Small intestine (tissue), 16 donors: Measurements from ENCODE around the gene HIVEP2. TPM values are rescaled to one million over a fixed set of nuclear protein-coding genes. Genes with fewer than 3 reads are reported as not detected.
"Not testable (repeated sequence)": the region's sequence is repeated elsewhere in the genome, so short reads cannot be mapped to it uniquely, and the experiment has no call there.

Source experiments
- DNase-seq, 2 donors: peaks; one replicate each; pipeline versions ENCODE4 v3.0.0 to v3.0.0-alpha.2; 2013
- FAIRE-seq: peaks from 2 replicates; lab custom pipeline; 2012; peaks lifted over from hg19 to GRCh38; lab: Jason Lieb, UNC
- H3K27ac ChIP-seq, 3 donors: one replicate each; pipeline ENCODE4 v1.5.1; 2013; ENCODE audit warnings: low read length in 2 of 3, mild to moderate bottlenecking in 2 of 3, control low read depth in 1 of 3, inconsistent platforms in 1 of 3, low read depth in 1 of 3, moderate library complexity in 1 of 3
- H3K27me3 ChIP-seq, 3 donors: one replicate each; pipeline ENCODE4 v1.6.1; 2013; ENCODE audit warnings: low read length in 3 of 3, inconsistent platforms in 1 of 3; ENCODE audit not compliant: control insufficient read depth in 3 of 3, insufficient read depth in 3 of 3
- H3K36me3 ChIP-seq, 3 donors: one replicate each; pipeline ENCODE4 v1.6.1; 2013; ENCODE audit warnings: low read length in 3 of 3, inconsistent platforms in 1 of 3, low read depth in 1 of 3, mild to moderate bottlenecking in 1 of 3, moderate library complexity in 1 of 3; ENCODE audit not compliant: control insufficient read depth in 3 of 3, insufficient read depth in 2 of 3
- H3K4me1 ChIP-seq, 3 donors: one replicate each; pipeline ENCODE4 v1.6.1; 2013; ENCODE audit warnings: low read length in 2 of 3, inconsistent platforms in 1 of 3, low read depth in 1 of 3, mild to moderate bottlenecking in 1 of 3, moderate library complexity in 1 of 3; ENCODE audit not compliant: control insufficient read depth in 3 of 3, insufficient read depth in 2 of 3
- H3K4me3 ChIP-seq, 3 donors: one replicate each; pipeline ENCODE4 v1.5.1; 2013; ENCODE audit warnings: low read length in 3 of 3, control low read depth in 1 of 3, inconsistent platforms in 1 of 3, low read depth in 1 of 3, mild to moderate bottlenecking in 1 of 3, moderate library complexity in 1 of 3
- H3K9me3 ChIP-seq, 2 donors: one replicate each; pipeline ENCODE4 v1.6.1; 2013; ENCODE audit warnings: low read depth in 1 of 2, low read length in 1 of 2; ENCODE audit not compliant: control insufficient read depth in 2 of 2, insufficient read depth in 1 of 2
- WGBS, 3 donors: extraction: QIAGEN DNeasy Blood & Tissue Kit; methylation state at CpG; one replicate each; pipeline ENCODE4 v1.1.7; 2013; 5-methylcytosine and 5-hydroxymethylcytosine counted together
- long read RNA-seq, 10 donors: transcript quantifications; one replicate each; lab custom pipeline, GENCODE V29; 2026
- polyA plus RNA-seq, 4 donors: library from polyadenylated mRNA; stranded (reverse) in 3 of 4; unstranded in 1 of 4; fragments of 200-250 nt in 3 of 4; fragments of 120-200 nt in 1 of 4; gene quantifications; one replicate each; pipeline versions ENCODE4 v1.2.1 to v1.2.3, GENCODE V29; 2013
- donor health status: healthy with polysubstance abuse.
- donor health status: control.
- donor health status: control.
- donor health status: Bipolar disorder and iron deficiency.
- donor health status: healthy.

HIVEP2 gene
- polyA plus RNA-seq, result 1 to 10 TPM; 1.9 to 7.1 (median 3.1) TPM
- long read RNA-seq, donor 1, result 0 reads
- long read RNA-seq, donor 2, result 0 reads
- long read RNA-seq, donor 3, result 0 reads
- long read RNA-seq, donor 4, result 0 reads
- long read RNA-seq, donor 5, result 0 reads
- long read RNA-seq, donor 6, result 0 reads
- long read RNA-seq, donor 7, result 0 reads
- long read RNA-seq, donor 8, result 0 reads
- long read RNA-seq, donor 9, result 0 reads
- long read RNA-seq, donor 10, result 0 reads

GRCh38 chr6:142945049-142945445, at the start of gene HIVEP2:
HIVEP2 (minus strand) TSS chr6:142945176; CDS start chr6:142774738, 170,438 bp downstream.
- H3K9me3 ChIP-seq, result no peaks in the 10 kb centered on the region
- H3K36me3 ChIP-seq, result no peaks in the 10 kb centered on the region
- H3K27ac ChIP-seq, result peak within 1 kb of the TSS; percentile 95 to 100 (median 99)
- DNase-seq (peak; percentile 77 to 94), FAIRE-seq (no peak)
- 0 to 1% (median 0%) methylated on average over 40 to 50 of the region's 50 CpGs for WGBS, 3 donors
- peaks cover 0 to 17% (median 3%) of the 10 kb centered on the region in 3 donors for H3K4me1 ChIP-seq
- peak within 1 kb of the TSS; percentile 75 to 99 (median 96) for H3K4me3 ChIP-seq
- no peaks in the 10 kb centered on the region for H3K27me3 ChIP-seq

- Histone ChIP-seq H3K4me1 (no peaks in the 10 kb centered on the region), H3K4me3 (no peak overlapping the region), H3K27me3 (no peaks in the 10 kb centered on the region), H3K36me3 (no peaks in the 10 kb centered on the region), H3K9me3 (no peaks in the 10 kb centered on the region), H3K27ac (no peak overlapping the region)
- FAIRE-seq (no peak), DNase-seq (no peak)
- 95 to 98% (median 98%) methylated on average over 7 of the region's 7 CpGs for WGBS, 3 donors
Measured at GRCh38 chr6:142993977-142994376, 49.0 kb upstream of the HIVEP2 start.

- no peaks in the 10 kb centered on the region for H3K4me1 ChIP-seq
- no peak for FAIRE-seq
Measured at GRCh38 chr6:142987490-142987889, 42.5 kb upstream of the HIVEP2 start.

GRCh38 chr6:142985281-142985680, 40.3 kb upstream of the HIVEP2 start:
- FAIRE-seq (no peak), DNase-seq (no peak)
- peaks cover 0 to 7% of the 10 kb centered on the region in 2 donors for H3K9me3 ChIP-seq
- no peak overlapping the region for H3K27ac ChIP-seq
- H3K4me1 ChIP-seq, result no peaks in the 10 kb centered on the region
- no peak overlapping the region for H3K4me3 ChIP-seq
- no peaks in the 10 kb centered on the region for H3K36me3 ChIP-seq
- H3K27me3 ChIP-seq, result no peaks in the 10 kb centered on the region
- WGBS, 3 donors, result 57 to 78% (median 76%) methylated on average over 2 of the region's 2 CpGs

More at GRCh38 chr6:142987490-142987889, 42.5 kb upstream of the HIVEP2 start:
- Histone ChIP-seq H3K9me3 (peaks cover 0 to 4% of the 10 kb centered on the region in 2 donors), H3K27me3 (no peaks in the 10 kb centered on the region), H3K36me3 (no peaks in the 10 kb centered on the region), H3K4me3 (no peak overlapping the region), H3K27ac (no peak overlapping the region)
- no peak for DNase-seq

GRCh38 chr6:142984386-142984785, 39.4 kb upstream of the HIVEP2 start:
- no peaks in the 10 kb centered on the region for H3K27me3 ChIP-seq
- WGBS, 3 donors, result 81 to 94% (median 83%) methylated on average over 3 of the region's 3 CpGs
- H3K27ac ChIP-seq, result no peak overlapping the region
- H3K4me3 ChIP-seq, result no peak overlapping the region
- DNase-seq (no peak), FAIRE-seq (no peak)
- no peaks in the 10 kb centered on the region for H3K36me3 ChIP-seq
- no peaks in the 10 kb centered on the region for H3K4me1 ChIP-seq
- H3K9me3 ChIP-seq, result peaks cover 0 to 7% of the 10 kb centered on the region in 2 donors

GRCh38 chr6:142975365-142975764, 30.4 kb upstream of the HIVEP2 start:
- Histone ChIP-seq H3K4me1 (no peaks in the 10 kb centered on the region), H3K27me3 (no peaks in the 10 kb centered on the region), H3K9me3 (no peaks in the 10 kb centered on the region), H3K4me3 (no peak overlapping the region), H3K27ac (no peak overlapping the region), H3K36me3 (no peaks in the 10 kb centered on the region)
- no peak for FAIRE-seq
- DNase-seq, result no peak
- WGBS, 3 donors, result 87 to 89% (median 88%) methylated on average over 3 of the region's 3 CpGs

- not testable (repeated sequence) for FAIRE-seq
- 84 to 93% (median 89%) methylated on average over 3 of the region's 3 CpGs for WGBS, 3 donors
Measured at GRCh38 chr6:142970941-142971340, 26.0 kb upstream of the HIVEP2 start.

GRCh38 chr6:142968601-142969000, 23.6 kb upstream of the HIVEP2 start:
- FAIRE-seq, result no peak
- Histone ChIP-seq H3K4me1 (no peaks in the 10 kb centered on the region), H3K27ac (no peak overlapping the region), H3K36me3 (no peaks in the 10 kb centered on the region), H3K27me3 (no peaks in the 10 kb centered on the region), H3K4me3 (no peak overlapping the region), H3K9me3 (no peaks in the 10 kb centered on the region)
- DNase-seq, result no peak

More at GRCh38 chr6:142970941-142971340, 26.0 kb upstream of the HIVEP2 start:
- H3K9me3 ChIP-seq, H3K4me1 ChIP-seq, H3K4me3 ChIP-seq, H3K27me3 ChIP-seq, DNase-seq, H3K27ac ChIP-seq, H3K36me3 ChIP-seq: not testable (repeated sequence)

- Histone ChIP-seq H3K4me3 (no peak overlapping the region), H3K4me1 (no peaks in the 10 kb centered on the region), H3K9me3 (no peaks in the 10 kb centered on the region), H3K36me3 (no peaks in the 10 kb centered on the region), H3K27me3 (no peaks in the 10 kb centered on the region), H3K27ac (no peak overlapping the region)
- 58 to 75% (median 69%) methylated on average over 1 of the region's 1 CpG for WGBS, 3 donors
- DNase-seq, result no peak
- FAIRE-seq, result no peak
Measured at GRCh38 chr6:142966294-142966693, 21.3 kb upstream of the HIVEP2 start.
